HG02884 (cell line): ENCODE results near the gene CA5B.
"Not testable (repeated sequence)": the region's sequence is repeated elsewhere in the genome, so short reads cannot be mapped to it uniquely, and the experiment has no call there.

Experiments
- ATAC-seq: cut with Tn5 transposase; IDR thresholded peaks from one replicate; pipeline ENCODE4 v1.9.1; 2021; ENCODE audit warnings: mild to moderate bottlenecking, moderate library complexity; ENCODE audit not compliant: unreplicated experiment

CA5B gene

GRCh38 chrX:15812192-15812938 is 74.3 kb downstream of the CA5B start:
- ATAC-seq: no peak

GRCh38 chrX:15813416-15813815 is 75.3 kb downstream of the CA5B start:
- no peak for ATAC-seq

GRCh38 chrX:15814771-15815365 is 76.8 kb downstream of the CA5B start:
- no peak for ATAC-seq

GRCh38 chrX:15815779-15816437 is 77.8 kb downstream of the CA5B start:
- ATAC-seq: peak; percentile 97

DNA sequence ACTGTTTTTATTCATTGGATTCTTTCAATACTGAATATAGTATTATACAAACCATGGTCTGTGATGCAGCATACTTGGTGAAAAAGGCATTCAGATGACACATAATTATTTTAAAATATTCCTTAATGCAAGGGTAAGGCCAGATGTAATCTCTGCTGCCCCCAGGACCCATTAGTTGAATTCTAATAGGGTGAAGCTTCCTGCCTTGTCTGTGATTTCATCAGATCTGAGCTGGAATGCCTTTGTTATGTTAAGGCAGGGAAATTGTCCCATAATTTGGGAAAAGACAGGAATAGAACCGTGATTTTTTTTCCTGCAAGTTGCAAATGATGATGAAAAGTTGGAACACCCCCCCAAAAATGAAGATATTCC is 78.4 kb downstream of the CA5B start:
- ATAC-seq: no peak

GRCh38 chrX:15816886-15817285 is 78.8 kb downstream of the CA5B start:
- ATAC-seq: no peak

GRCh38 chrX:15820106-15821073 is 82.3 kb downstream of the CA5B start:
- ATAC-seq: no peak

DNA sequence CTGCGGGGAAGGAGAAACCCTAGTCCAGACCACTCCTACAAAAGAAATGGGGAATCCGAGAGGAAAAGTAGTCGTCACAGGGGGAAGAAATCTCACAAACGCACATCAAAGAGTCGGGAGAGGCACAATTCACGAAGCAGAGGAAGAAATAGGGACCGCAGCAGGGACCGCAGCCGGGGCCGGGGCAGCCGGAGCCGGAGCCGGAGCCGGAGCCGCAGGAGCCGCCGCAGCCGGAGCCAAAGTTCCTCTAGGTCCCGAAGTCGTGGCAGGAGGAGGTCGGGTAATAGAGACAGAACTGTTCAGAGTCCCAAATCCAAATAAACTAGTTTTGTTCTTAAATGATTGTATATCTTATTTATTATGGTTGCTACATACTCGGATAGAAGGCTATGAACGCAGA is 84.9 kb downstream of the CA5B start:
- no peak for ATAC-seq

DNA sequence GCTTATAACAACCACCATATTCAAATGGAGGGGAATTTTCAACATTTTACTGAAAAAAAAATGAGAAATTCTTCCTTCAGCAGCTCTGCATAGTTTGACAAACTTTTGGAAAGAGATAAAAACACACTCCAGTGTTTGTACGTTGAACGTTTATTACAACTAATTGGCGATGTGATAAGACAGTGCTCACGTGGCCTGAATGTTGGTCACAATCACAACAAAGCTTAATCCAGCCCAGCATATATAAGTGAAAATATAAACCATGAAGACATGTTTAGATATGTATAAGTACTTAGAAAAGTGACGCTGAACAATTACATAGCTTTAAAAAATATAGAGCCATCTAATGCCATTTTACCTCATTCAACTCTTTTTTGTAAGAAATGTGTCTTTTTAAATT is 87.9 kb downstream of the CA5B start:
- ATAC-seq: no peak

DNA sequence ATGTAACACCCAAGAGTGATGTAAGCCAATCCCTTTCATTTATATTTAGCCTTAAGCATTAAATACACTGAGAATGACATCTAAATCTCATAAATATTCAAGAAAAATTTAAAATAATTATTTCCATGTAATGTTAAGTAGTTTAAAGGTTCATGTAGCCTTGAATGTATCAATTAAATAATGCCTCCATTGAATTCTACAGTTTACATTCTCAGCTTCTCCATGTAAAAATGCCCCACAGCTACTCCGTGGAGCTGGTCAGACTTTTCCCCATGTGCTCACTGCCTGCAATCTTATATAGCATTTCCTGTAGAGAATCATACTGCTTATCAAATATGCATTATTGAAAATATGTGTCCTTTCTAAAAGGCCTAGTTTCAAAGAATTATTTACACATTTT is 91.1 kb downstream of the CA5B start:
- no peak for ATAC-seq

GRCh38 chrX:15831347-15831746 is 93.3 kb downstream of the CA5B start:
- not testable (repeated sequence) for ATAC-seq

- ATAC-seq: no peak
Observed at GRCh38 chrX:15834053-15834452, 96.0 kb downstream of the CA5B start.

GRCh38 chrX:15834827-15835595 is 96.9 kb downstream of the CA5B start:
- no peak for ATAC-seq
